Measurements from ENCODE around the gene GPANK1. TPM values are rescaled to one million over a fixed set of nuclear protein-coding genes. Genes with fewer than 3 reads are reported as not detected.
A peak's percentile ranks its signal among the peaks of the same experiment; 100 is the strongest.

The GPANK1 gene
- total RNA-seq, 1 donor from 2014 or later, result 30.1 TPM

DNA sequence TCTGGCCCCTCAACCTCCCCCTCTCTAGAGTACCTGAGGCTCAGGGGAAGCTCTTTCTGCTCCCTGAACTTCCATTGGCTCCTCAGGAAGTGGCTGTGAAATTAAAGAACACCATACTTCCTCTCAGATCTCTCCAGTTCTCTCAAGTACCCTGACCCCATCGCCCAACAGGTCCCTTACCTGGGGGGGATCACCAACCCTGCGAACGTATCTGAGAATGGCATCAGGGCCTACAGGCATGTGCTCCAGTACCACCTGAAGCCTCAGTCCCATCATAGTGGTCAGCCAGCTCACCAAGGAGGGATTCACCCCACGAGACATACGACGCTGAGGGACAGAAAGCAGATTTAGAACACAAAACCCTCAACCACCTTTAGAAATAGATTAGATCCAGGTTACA lies 24.2 kb downstream of the GPANK1 start:
- Mint-ChIP-seq H3K4me1 (ENCODE audit: low read depth, unreplicated experiment) (no peaks in the 10 kb centered on the region), H3K36me3 (ENCODE audit: unreplicated experiment) (no peaks in the 10 kb centered on the region), H3K27ac (ENCODE audit: unreplicated experiment) (no peak overlapping the region), H3K4me3 (ENCODE audit: unreplicated experiment) (peak overlapping the region; percentile 16), H3K27me3 (ENCODE audit: unreplicated experiment) (peaks cover 9% of the 10 kb centered on the region), H3K9me3 (ENCODE audit: unreplicated experiment) (peaks cover 7% of the 10 kb centered on the region)
- TF ChIP-seq, protein P1, sequence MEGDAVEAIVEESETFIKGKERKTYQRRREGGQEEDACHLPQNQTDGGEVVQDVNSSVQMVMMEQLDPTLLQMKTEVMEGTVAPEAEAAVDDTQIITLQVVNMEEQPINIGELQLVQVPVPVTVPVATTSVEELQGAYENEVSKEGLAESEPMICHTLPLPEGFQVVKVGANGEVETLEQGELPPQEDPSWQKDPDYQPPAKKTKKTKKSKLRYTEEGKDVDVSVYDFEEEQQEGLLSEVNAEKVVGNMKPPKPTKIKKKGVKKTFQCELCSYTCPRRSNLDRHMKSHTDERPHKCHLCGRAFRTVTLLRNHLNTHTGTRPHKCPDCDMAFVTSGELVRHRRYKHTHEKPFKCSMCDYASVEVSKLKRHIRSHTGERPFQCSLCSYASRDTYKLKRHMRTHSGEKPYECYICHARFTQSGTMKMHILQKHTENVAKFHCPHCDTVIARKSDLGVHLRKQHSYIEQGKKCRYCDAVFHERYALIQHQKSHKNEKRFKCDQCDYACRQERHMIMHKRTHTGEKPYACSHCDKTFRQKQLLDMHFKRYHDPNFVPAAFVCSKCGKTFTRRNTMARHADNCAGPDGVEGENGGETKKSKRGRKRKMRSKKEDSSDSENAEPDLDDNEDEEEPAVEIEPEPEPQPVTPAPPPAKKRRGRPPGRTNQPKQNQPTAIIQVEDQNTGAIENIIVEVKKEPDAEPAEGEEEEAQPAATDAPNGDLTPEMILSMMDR (IDR thresholded peaks at IDR 0.05; ENCODE audit: partially characterized antibody, unreplicated experiment), result no peak
- no peak for DNase-seq

DNA sequence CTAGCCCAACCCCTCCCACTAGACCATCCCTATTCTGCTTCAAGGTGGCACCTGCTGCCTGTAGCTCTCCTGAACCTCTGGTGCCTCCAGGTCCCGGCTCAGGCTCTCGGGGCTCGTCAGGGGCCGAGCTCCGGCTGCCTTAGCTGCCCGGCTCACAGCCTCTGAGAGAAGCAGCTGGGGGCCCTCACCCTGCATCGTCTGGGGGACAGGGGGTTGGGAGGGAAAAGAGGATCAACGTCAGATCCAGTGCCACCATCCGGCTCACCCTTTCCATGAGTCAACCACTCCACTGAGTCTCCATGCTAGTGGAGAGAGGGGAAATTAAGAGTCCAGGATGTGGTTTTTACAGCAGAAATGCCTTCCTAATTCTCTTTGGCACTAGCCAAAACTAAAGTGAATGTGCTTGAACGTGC lies 25.3 kb downstream of the GPANK1 start:
- TF ChIP-seq, protein P1 (IDR thresholded peaks at IDR 0.05; ENCODE audit: partially characterized antibody, unreplicated experiment), result no peak
- no peak overlapping the region for H3K27ac Mint-ChIP-seq (ENCODE audit: unreplicated experiment)
- peaks cover 4% of the 10 kb centered on the region for H3K9me3 Mint-ChIP-seq (ENCODE audit: unreplicated experiment)
- H3K4me1 Mint-ChIP-seq (ENCODE audit: low read depth, unreplicated experiment), result no peaks in the 10 kb centered on the region
- no peak for DNase-seq
- H3K4me3 Mint-ChIP-seq (ENCODE audit: unreplicated experiment), result no peak overlapping the region
- peaks cover 11% of the 10 kb centered on the region for H3K27me3 Mint-ChIP-seq (ENCODE audit: unreplicated experiment)
- no peaks in the 10 kb centered on the region for H3K36me3 Mint-ChIP-seq (ENCODE audit: unreplicated experiment)

DNA sequence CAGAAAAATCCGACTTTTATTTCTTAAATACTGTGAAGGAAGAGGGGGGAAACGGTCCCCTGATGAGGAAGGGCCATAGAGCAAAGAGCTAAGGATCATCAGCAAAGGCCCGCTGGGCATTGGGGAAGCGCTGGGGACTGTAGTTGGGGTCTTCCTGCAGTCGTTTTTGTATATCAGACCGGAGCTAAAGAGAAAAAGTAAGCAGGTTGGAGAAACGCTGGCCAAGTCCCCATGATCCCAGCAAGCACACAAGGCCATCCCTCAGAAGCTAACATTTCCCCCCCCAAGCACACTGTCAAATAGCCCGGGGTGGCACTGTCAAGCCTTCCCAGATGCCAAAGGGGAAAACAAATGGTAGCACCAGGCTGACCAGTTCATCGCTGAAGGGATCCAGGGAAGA lies 25.8 kb downstream of the GPANK1 start:
- H3K27me3 Mint-ChIP-seq (ENCODE audit: unreplicated experiment), result peaks cover 11% of the 10 kb centered on the region

DNA sequence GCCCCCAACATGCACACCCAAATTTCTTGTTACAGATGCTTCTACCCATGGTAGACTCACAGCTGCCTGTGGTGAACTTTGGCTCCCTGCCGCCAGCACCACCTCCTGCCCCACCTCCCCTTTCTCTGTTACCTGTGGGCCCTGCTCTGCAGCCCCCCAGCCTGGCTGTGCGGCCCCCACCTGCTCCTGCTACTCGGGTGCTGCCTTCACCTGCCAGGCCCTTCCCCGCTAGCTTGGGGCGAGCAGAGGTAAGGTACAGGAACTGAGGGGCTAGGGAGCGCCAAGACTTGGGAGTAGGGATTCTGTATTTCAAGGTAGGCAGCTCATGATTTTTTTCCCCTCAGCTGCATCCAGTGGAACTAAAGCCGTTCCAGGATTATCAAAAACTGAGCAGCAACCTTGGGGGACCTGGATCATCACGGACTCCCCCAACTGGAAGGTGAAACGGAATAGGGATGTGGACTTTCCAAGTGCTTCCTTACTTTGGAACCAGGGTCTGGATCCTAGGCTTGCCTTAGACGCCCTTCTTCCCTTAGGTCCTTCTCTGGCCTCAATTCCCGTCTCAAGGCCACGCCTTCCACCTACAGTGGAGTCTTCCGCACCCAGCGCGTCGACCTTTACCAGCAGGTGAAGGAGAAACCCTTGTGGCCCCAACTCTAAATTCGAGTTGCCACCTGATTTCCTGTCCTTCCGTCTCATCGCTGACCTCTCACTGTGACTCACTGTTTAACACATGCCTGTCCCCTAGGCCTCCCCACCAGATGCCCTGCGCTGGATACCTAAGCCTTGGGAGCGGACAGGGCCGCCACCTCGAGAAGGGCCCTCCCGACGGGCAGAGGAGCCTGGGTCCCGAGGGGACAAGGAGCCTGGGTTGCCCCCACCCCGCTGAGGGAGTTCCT lies 27.9 kb downstream of the GPANK1 start:
- peaks cover 4% of the 10 kb centered on the region for H3K9me3 Mint-ChIP-seq (ENCODE audit: unreplicated experiment)
- H3K4me1 Mint-ChIP-seq (ENCODE audit: low read depth, unreplicated experiment), result no peaks in the 10 kb centered on the region
- H3K27me3 Mint-ChIP-seq (ENCODE audit: unreplicated experiment), result peaks cover 15% of the 10 kb centered on the region
- H3K27ac Mint-ChIP-seq (ENCODE audit: unreplicated experiment), result no peak overlapping the region
- H3K36me3 Mint-ChIP-seq (ENCODE audit: unreplicated experiment), result no peaks in the 10 kb centered on the region
- no peak for DNase-seq
- peak overlapping the region; percentile 49 for H3K4me3 Mint-ChIP-seq (ENCODE audit: unreplicated experiment)
- TF ChIP-seq, protein P1 (IDR thresholded peaks at IDR 0.05; ENCODE audit: partially characterized antibody, unreplicated experiment), result no peak

More for the DNA sequence above, 25.8 kb downstream of the GPANK1 start:
- Mint-ChIP-seq H3K4me3 (ENCODE audit: unreplicated experiment) (no peak overlapping the region), H3K9me3 (ENCODE audit: unreplicated experiment) (peaks cover 4% of the 10 kb centered on the region), H3K27ac (ENCODE audit: unreplicated experiment) (peak overlapping the region; percentile 25), H3K36me3 (ENCODE audit: unreplicated experiment) (no peaks in the 10 kb centered on the region), H3K4me1 (ENCODE audit: low read depth, unreplicated experiment) (no peaks in the 10 kb centered on the region)
- DNase-seq, result no peak
- TF ChIP-seq, protein P1 (IDR thresholded peaks at IDR 0.05; ENCODE audit: partially characterized antibody, unreplicated experiment), result no peak

DNA sequence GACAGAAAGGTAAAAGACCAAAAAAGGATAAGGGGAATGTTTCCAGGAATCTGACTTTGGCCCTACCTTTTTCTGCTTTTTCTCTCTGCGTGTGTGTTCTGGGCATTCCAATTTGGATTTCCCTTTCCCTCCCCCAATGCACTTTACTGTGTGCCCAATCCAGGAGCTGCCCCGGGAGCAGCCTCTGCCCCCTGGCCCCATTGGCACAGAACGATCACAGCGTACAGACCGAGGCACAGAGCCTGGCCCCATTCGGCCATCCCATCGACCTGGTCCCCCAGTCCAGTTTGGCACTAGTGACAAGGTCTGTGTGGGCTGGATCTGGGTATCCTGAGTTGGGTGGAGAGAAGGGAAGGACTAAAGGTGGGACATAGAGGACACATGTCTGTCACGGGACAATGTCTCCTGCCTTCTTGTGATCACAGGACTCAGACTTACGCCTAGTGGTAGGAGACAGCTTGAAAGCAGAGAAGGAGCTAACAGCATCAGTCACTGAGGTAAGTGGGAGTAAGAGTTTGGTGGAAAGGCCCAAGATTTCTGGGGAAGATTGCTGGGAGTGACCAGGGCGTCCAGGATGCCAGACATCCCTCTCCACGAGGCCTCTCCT lies 29.7 kb downstream of the GPANK1 start:
- Mint-ChIP-seq H3K4me1 (ENCODE audit: low read depth, unreplicated experiment) (no peaks in the 10 kb centered on the region), H3K9me3 (ENCODE audit: unreplicated experiment) (peaks cover 3% of the 10 kb centered on the region), H3K27ac (ENCODE audit: unreplicated experiment) (no peak overlapping the region), H3K27me3 (ENCODE audit: unreplicated experiment) (peaks cover 20% of the 10 kb centered on the region), H3K4me3 (ENCODE audit: unreplicated experiment) (peak overlapping the region; percentile 52), H3K36me3 (ENCODE audit: unreplicated experiment) (peaks cover 6% of the 10 kb centered on the region)
- TF ChIP-seq, protein P1 (IDR thresholded peaks at IDR 0.05; ENCODE audit: partially characterized antibody, unreplicated experiment), result no peak
- no peak for DNase-seq
